SK-N-SH (cell line): Measurements from ENCODE around the gene CEBPA. TPM values are rescaled to one million over a fixed set of nuclear protein-coding genes. Genes with fewer than 3 reads are reported as not detected.

Source experiments
- CTCF ChIA-PET: fragments of 300-600, 350-600 bp; formaldehyde crosslinking; extraction: SDS; loops from one replicate; lab custom pipeline; 2021; lab: Yijun Ruan, JAX
- POLR2A ChIA-PET: fragments of 350-600 bp; sonication (Branson Sonifier 250); formaldehyde crosslinking; extraction: SDS; loops from one replicate; lab custom pipeline; 2020; ENCODE audit warnings: antibody characterized with exemption, inconsistent platforms; lab: Yijun Ruan, JAX
- DNase-seq: peaks from one replicate; pipeline ENCODE4 v3.0.0; 2012
- H2AFZ ChIP-seq: fragments of 200-600 bp; sonication (generic); 2 replicates; pipeline ENCODE4 v1.8.1; 2016; ENCODE audit warnings: antibody characterized with exemption, mild to moderate bottlenecking, low read depth
- H3F3A ChIP-seq: fragments of 200-600 bp; sonication (generic); replicated peaks from 2 replicates; pipeline ENCODE3; 2016; ENCODE audit warnings: antibody characterized with exemption, mild to moderate bottlenecking; ENCODE audit not compliant: insufficient read depth
- H3K27ac ChIP-seq, 2 experiments: fragments of 200-500 bp in 1 of 2; fragments of 200-600 bp in 1 of 2; sonication (Bioruptor generic) in 1 of 2; sonication (generic), shearing (Covaris generic) in 1 of 2; 2 replicates each; pipeline versions ENCODE4 v1.5.1 to v1.6.1; 2014 to 2016; ENCODE audit warnings: low read depth in 2 of 2, inconsistent platforms in 1 of 2, low read length in 1 of 2, mild to moderate bottlenecking in 1 of 2, mixed read lengths in 1 of 2
- H3K27me3 ChIP-seq: fragments of 200-600 bp; sonication (generic), shearing (Covaris generic); 2 replicates; pipeline ENCODE4 v1.6.1; 2016; ENCODE audit warnings: mixed run types; ENCODE audit not compliant: insufficient read depth
- H3K36me3 ChIP-seq, 2 experiments: fragments of 200-500 bp in 1 of 2; fragments of 200-600 bp in 1 of 2; sonication (Bioruptor generic) in 1 of 2; sonication (generic) in 1 of 2; replicated peaks in 1 of 2; 2 replicates each; pipeline versions ENCODE3 to v1.5.1; 2014 to 2016; ENCODE audit warnings: low read length in 1 of 2, mild to moderate bottlenecking in 1 of 2; ENCODE audit not compliant: insufficient read depth in 2 of 2, control insufficient read depth in 1 of 2
- H3K4me1 ChIP-seq, 2 experiments: fragments of 200-500 bp in 1 of 2; fragments of 200-600 bp in 1 of 2; sonication (Bioruptor generic) in 1 of 2; sonication (generic), shearing (Covaris generic) in 1 of 2; 2 replicates each; pipeline versions ENCODE4 v1.5.1 to v1.6.1; 2014 to 2016; ENCODE audit warnings: low read depth in 1 of 2, low read length in 1 of 2, mixed run types in 1 of 2; ENCODE audit not compliant: insufficient read depth in 2 of 2, control insufficient read depth in 1 of 2
- H3K4me2 ChIP-seq: fragments of 200-600 bp; sonication (generic), shearing (Covaris generic); 2 replicates; pipeline ENCODE4 v1.6.1; 2017; ENCODE audit warnings: mixed run types
- H3K4me3 ChIP-seq, 2 experiments: fragments of 200-500 bp in 1 of 2; fragments of 200-600 bp in 1 of 2; sonication (Bioruptor generic) in 1 of 2; sonication (generic), shearing (Covaris generic) in 1 of 2; 2 replicates each; pipeline versions ENCODE4 v1.5.1 to v1.8.1; 2014 to 2016; ENCODE audit warnings: low read depth in 2 of 2, inconsistent platforms in 1 of 2, low read length in 1 of 2, mild to moderate bottlenecking in 1 of 2, mixed read lengths in 1 of 2, moderate library complexity in 1 of 2
- H3K79me2 ChIP-seq: fragments of 200-600 bp; sonication (generic); 2 replicates; pipeline ENCODE4 v1.8.1; 2017; ENCODE audit warnings: mild to moderate bottlenecking; ENCODE audit not compliant: insufficient read depth
- H3K9ac ChIP-seq: fragments of 200-600 bp; sonication (generic); 2 replicates; pipeline ENCODE4 v1.6.1; 2017; ENCODE audit warnings: mixed run types
- H3K9me2 ChIP-seq: fragments of 200-600 bp; sonication (generic); 2 replicates; pipeline ENCODE4 v1.6.1; 2017; ENCODE audit warnings: mixed run types
- H3K9me3 ChIP-seq: fragments of 200-600 bp; sonication (generic); 2 replicates; pipeline ENCODE4 v1.6.1; 2017; ENCODE audit warnings: mixed run types, mild to moderate bottlenecking, moderate library complexity
- H4K20me1 ChIP-seq: fragments of 200-600 bp; sonication (generic); 2 replicates; pipeline ENCODE4 v1.6.1; 2017; ENCODE audit warnings: mild to moderate bottlenecking, mixed run types; ENCODE audit not compliant: insufficient read depth
- CTCF ChIP-seq: fragments of 200-600 bp; sonication (generic); IDR thresholded peaks from 2 replicates; pipeline ENCODE4 v1.6.1; 2017; ENCODE audit warnings: antibody characterized with exemption, mild to moderate bottlenecking, moderate library complexity
- ELF1 ChIP-seq: IDR thresholded peaks from 2 replicates; pipeline ENCODE4 v1.4.0; 2012
- EZH2phosphoT487 ChIP-seq: fragments of 200-600 bp; sonication (generic); IDR thresholded peaks from 2 replicates; pipeline ENCODE4 v1.6.1; 2017; ENCODE audit warnings: low read depth, mixed run types, mild to moderate bottlenecking, antibody characterized with exemption, moderate library complexity, borderline replicate concordance
- FOSL2 ChIP-seq: IDR thresholded peaks from 2 replicates; pipeline ENCODE4 v1.4.0; 2012; ENCODE audit warnings: low read depth, mild to moderate bottlenecking, moderate library complexity, borderline replicate concordance
- FOXJ3 ChIP-seq: sonication (generic); formaldehyde crosslinking; IDR thresholded peaks from 2 replicates; pipeline ENCODE4 v1.5.1; 2020; ENCODE audit warnings: mild to moderate bottlenecking, missing genetic modification reagents
- GABPA ChIP-seq: IDR thresholded peaks from 2 replicates; pipeline ENCODE4 v1.4.0; 2012; ENCODE audit warnings: low read depth, mild to moderate bottlenecking
- GATA2 ChIP-seq: sonication (generic); formaldehyde crosslinking; IDR thresholded peaks from 2 replicates; pipeline ENCODE4 v1.5.0; 2020; ENCODE audit warnings: mild to moderate bottlenecking, missing genetic modification reagents
- JUND ChIP-seq: IDR thresholded peaks from 2 replicates; pipeline ENCODE4 v1.4.0; 2012
- MXI1 ChIP-seq: IDR thresholded peaks from 2 replicates; pipeline ENCODE4 v1.6.1; 2012; ENCODE audit warnings: mild to moderate bottlenecking, low read depth, low read length, improper control_type of control experiment
- NFIC ChIP-seq: IDR thresholded peaks from 2 replicates; pipeline ENCODE4 v1.4.0; 2012; ENCODE audit warnings: borderline replicate concordance
- NRF1 ChIP-seq: IDR thresholded peaks from 2 replicates; pipeline ENCODE4 v1.6.1; 2012; ENCODE audit warnings: low read depth, mild to moderate bottlenecking, low read length
- RCOR1 ChIP-seq: fragments of 150-350 bp; IDR thresholded peaks from 2 replicates; pipeline ENCODE4 v1.6.1; 2017; ENCODE audit warnings: antibody characterized with exemption, low read length
- RXRA ChIP-seq: IDR thresholded peaks from 2 replicates; pipeline ENCODE4 v1.4.0; 2012; ENCODE audit warnings: low read depth, mild to moderate bottlenecking, borderline replicate concordance
- SIN3A ChIP-seq: IDR thresholded peaks from 2 replicates; pipeline ENCODE4 v1.6.1; 2012; ENCODE audit warnings: low read depth, mild to moderate bottlenecking, low read length, moderate library complexity, borderline replicate concordance
- SMC3 ChIP-seq: IDR thresholded peaks from 2 replicates; pipeline ENCODE4 v1.6.1; 2012; ENCODE audit warnings: low read depth, low read length, improper control_type of control experiment
- TEAD4 ChIP-seq: IDR thresholded peaks from 2 replicates; pipeline ENCODE4 v1.4.0; 2012; ENCODE audit warnings: mild to moderate bottlenecking, borderline replicate concordance; ENCODE audit not compliant: insufficient read depth
- YY1 ChIP-seq: IDR thresholded peaks from 2 replicates; pipeline ENCODE4 v1.4.0; 2012; ENCODE audit warnings: low read depth, mild to moderate bottlenecking
- ZBTB33 ChIP-seq: IDR thresholded peaks from 2 replicates; pipeline ENCODE4 v1.4.0; 2012; ENCODE audit warnings: low read depth, borderline replicate concordance
- WGBS: methylation state at CpG from one replicate; pipeline ENCODE4 v1.1.6; 2017; ENCODE audit warnings: low lambda C conversion rate; 5-methylcytosine and 5-hydroxymethylcytosine counted together
- polyA plus RNA-seq, 3 experiments: library from polyadenylated mRNA; depleted of rRNA; stranded (reverse); fragments of >200 nt; gene quantifications; 2 replicates each; pipeline ENCODE4 v1.2.3, GENCODE V29; 2012
- TF ChIP-seq, protein P1 (sequence below): IDR thresholded peaks from 2 replicates; pipeline ENCODE4 v1.4.0; 2012; ENCODE audit warnings: low read depth, borderline replicate concordance

Gene CEBPA
- polyA plus RNA-seq, 1 of the 3 experiments (the other 2 are of a cell fraction), result 0.15 TPM

GRCh38 chr19:33271246-33272021 is 30.9 kb downstream of the CEBPA start:
- Histone ChIP-seq H3K27me3 (no peaks in the 10 kb centered on the region), H3K9me2 (no peaks in the 10 kb centered on the region), H3K9ac (no peak overlapping the region), H3F3A (no peaks in the 10 kb centered on the region), H3K4me1 (no peaks in the 10 kb centered on the region; a peak in 1 of 4 replicates), H3K4me2 (no peak overlapping the region), H3K36me3 (no peaks in the 10 kb centered on the region), H4K20me1 (no peaks in the 10 kb centered on the region), H3K9me3 (no peaks in the 10 kb centered on the region), H3K27ac (no peak overlapping the region), H2AFZ (no peak overlapping the region), H3K4me3 (no peak overlapping the region), H3K79me2 (no peaks in the 10 kb centered on the region)
- 71% methylated on average over 12 of the region's 12 CpGs for WGBS
- ChIA-PET CTCF (interaction anchor here (0.8 to 1.8 kb wide), 3 partner anchors 26 to 825 kb away, joined by 3 to 6 read pairs (median 4); no protein-coding TSS in a partner anchor), POLR2A (no interaction called here)
- no peak for TF ChIP-seq SIN3A
- TF ChIP-seq GABPA, result no peak
- no peak for TF ChIP-seq CTCF
- TF ChIP-seq YY1, result no peak
- TF ChIP-seq FOSL2, result no peak
- TF ChIP-seq TEAD4, result no peak
- no peak for TF ChIP-seq NRF1
- TF ChIP-seq, protein P1, sequence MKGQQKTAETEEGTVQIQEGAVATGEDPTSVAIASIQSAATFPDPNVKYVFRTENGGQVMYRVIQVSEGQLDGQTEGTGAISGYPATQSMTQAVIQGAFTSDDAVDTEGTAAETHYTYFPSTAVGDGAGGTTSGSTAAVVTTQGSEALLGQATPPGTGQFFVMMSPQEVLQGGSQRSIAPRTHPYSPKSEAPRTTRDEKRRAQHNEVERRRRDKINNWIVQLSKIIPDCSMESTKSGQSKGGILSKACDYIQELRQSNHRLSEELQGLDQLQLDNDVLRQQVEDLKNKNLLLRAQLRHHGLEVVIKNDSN, result no peak
- TF ChIP-seq MXI1, result no peak
- TF ChIP-seq GATA2 (CRISPR knock-in tag), result no peak
- TF ChIP-seq ELF1, result no peak
- TF ChIP-seq EZH2phosphoT487, result no peak
- no peak for TF ChIP-seq JUND
- TF ChIP-seq RXRA, result no peak
- no peak for DNase-seq

GRCh38 chr19:33270769-33271168 is 31.6 kb downstream of the CEBPA start:
- Histone ChIP-seq H3K27me3 (no peaks in the 10 kb centered on the region), H3K79me2 (no peaks in the 10 kb centered on the region), H3K9me3 (no peaks in the 10 kb centered on the region), H3K4me3 (no peak overlapping the region), H4K20me1 (no peaks in the 10 kb centered on the region), H2AFZ (no peak overlapping the region), H3K9me2 (no peaks in the 10 kb centered on the region), H3K27ac (no peak overlapping the region), H3K4me1 (no peaks in the 10 kb centered on the region; a peak in 1 of 4 replicates), H3K4me2 (no peak overlapping the region), H3K9ac (no peak overlapping the region), H3K36me3 (no peaks in the 10 kb centered on the region), H3F3A (no peaks in the 10 kb centered on the region)
- WGBS, result 78% methylated on average over 1 of the region's 1 CpG
- POLR2A ChIA-PET, result no interaction called here
- DNase-seq, result no peak
- CTCF ChIA-PET, result interaction anchor here (1.0 to 1.8 kb wide), 3 partner anchors 17 to 825 kb away, joined by 3 to 6 read pairs (median 4); no protein-coding TSS in a partner anchor
- TF ChIP-seq MXI1, result no peak
- TF ChIP-seq EZH2phosphoT487, result no peak
- no peak for TF ChIP-seq SMC3
- TF ChIP-seq ELF1, result no peak
- TF ChIP-seq NFIC, result no peak
- TF ChIP-seq RCOR1, result no peak
- TF ChIP-seq ZBTB33, result no peak
- TF ChIP-seq, protein P1, result no peak
- no peak for TF ChIP-seq GABPA
- TF ChIP-seq CTCF, result no peak
- TF ChIP-seq FOXJ3 (CRISPR knock-in tag), result no peak
- TF ChIP-seq YY1, result no peak
- no peak for TF ChIP-seq GATA2 (CRISPR knock-in tag)
- TF ChIP-seq FOSL2, result no peak
